NCI-H1417 treated with DMSO at 0.1 percent for 48 hours (cell line): ENCODE results near the gene LHX1.

Experiments
- DNase-seq: peaks from one replicate; lab custom pipeline; 2025; lab: John Stamatoyannopoulos, UW

Gene LHX1

DNA sequence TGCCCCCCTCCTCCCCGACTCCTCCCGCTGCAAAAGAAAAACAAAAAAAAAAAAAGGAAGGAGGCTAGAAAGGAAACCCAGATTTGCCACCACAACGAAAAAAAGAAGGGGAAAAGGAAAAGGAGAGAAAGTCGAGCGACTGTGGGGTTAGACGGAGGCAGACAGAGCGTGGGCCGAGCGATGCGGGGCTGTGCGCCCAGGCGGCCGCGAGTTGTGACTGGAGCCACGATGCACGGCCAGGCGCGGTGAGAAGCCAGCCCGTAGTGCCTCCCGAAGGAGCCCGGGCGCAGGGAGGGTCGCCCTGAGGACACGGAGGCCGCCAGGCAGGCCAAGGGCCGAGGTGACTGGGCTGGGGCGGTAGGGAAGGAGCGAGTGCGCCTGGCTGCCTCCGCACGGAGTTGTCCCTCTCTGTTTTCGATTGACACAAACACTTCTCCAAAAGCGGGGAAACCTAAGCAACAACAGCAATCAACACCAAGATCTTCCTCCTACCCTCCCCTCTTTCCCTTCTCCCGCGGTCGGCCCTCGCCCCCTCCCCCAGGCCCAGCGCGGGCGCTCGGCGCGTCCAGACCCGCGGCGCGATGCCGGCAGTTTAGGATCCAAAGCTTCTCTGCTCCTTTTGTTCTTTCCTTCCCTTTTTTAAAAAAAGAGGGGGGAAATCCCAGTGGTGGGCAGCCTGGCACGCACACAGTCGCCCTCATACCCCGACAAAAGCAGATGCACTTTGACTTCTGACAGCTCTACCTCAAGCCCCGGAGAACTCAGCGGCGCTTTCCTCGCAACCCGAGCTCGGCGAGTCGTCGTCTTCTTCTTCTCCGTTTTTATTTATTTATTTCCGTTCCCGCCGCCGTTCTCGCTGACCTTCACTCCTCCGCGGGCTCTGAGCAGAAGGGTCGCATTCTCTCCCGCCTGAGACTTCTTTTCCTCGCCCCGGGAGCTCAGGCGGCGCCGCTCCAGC, at the start of gene LHX1:
TSS of gene LHX1 (plus strand) at position 475 of the 958 bp plus-strand sequence. CDS start 723 bp downstream, outside the sequence.
- DNase-seq = no peak

DNA sequence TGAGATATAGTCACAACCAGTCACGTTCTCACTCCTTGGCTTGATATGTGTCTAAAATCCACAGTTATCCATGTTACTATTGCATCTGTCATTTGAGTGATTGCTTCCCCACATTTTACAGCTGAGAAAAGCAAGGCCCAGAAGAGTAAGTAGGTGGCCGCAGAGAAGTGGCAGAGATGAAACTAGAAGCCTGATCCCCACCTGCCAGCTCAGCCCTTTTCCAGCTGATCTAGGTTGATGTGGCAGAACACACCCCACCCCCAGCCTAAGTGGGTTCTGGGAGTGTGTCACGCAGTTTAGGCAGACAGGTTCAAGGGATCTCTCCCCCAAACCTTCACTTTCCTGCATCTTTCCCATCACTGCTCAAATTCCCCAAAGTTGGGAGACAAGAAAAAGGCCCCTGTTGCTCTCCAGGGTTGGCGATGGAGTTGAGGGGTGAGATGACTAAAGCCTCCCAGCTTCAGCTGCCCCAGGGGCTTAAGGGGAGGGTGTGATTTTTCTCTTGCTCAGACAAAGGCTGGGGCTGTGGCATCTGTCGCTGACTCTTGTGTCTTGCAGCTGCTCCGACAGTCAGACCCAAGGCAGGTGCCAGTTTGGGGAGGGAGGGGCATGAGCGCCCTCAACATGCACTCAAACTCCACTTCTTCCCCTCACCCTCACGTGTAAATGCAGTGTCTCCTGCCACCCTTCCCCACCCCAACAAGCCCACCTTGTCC, 48.9 kb upstream of the LHX1 start:
- DNase-seq = no peak

DNA sequence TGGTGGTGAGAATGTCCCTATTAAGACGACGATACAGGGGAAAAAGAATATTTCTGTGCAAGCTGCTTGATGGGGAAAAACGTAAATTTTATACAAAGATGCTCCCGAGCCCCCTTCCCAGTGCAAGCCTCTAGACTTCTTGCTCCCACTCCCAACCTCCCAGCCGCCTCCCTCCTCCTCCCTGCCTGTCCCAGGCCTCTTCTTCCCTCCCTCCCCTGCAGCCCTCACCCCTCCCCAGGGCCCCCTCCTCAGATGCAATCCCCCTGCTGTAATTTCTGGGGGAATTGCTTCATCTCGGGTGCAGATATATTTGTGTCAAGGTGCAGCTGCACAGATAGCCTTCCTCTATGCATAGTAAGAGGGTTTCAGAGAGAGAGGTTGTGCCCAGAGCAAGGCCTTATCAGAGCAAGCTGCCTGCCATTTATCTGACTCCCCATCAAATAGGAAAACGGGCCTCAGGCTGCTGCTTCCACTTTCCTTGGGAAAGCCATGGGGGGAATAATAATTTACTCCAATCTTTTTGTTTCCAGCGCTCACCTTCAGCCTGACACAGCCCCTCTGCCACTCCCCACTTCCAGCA, 47.4 kb upstream of the LHX1 start:
- no peak for DNase-seq

DNA sequence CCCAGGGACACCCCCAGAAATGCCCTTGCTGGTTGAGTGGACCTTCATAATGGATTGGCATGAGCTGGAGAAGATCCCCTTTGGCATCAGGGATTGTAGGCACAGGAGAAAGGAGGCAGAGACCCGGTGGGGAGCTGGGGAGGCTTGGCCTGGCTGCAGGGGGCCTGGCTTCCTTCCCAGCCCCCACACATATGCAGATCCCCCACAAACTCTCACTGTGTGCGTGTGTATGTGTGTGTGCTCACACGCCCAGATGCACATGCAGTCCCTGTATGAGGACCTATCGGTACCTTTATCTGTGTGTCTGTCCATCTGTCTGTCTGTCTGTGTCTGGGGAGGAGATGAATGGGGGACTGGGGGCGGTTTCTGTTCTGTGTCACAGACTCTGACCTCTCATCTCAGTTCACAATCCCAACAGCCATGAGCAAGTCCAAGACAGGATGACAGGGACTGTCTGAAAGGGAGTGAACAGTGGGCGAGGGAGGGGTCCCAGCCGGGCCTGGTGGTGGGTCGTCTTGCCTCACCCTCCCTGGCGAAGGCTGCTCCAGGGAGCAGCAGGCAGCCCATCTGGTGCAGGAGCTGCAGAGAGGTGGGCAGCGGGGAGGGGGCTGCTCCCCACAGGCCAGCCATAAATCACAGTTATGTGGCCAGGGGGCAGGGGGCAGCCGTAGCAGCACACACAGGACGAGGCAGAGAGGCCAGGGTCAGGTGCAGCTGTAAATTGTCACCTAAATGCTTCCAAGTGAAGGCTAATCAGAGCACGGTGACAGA, 46.7 kb upstream of the LHX1 start:
- no peak for DNase-seq

DNA sequence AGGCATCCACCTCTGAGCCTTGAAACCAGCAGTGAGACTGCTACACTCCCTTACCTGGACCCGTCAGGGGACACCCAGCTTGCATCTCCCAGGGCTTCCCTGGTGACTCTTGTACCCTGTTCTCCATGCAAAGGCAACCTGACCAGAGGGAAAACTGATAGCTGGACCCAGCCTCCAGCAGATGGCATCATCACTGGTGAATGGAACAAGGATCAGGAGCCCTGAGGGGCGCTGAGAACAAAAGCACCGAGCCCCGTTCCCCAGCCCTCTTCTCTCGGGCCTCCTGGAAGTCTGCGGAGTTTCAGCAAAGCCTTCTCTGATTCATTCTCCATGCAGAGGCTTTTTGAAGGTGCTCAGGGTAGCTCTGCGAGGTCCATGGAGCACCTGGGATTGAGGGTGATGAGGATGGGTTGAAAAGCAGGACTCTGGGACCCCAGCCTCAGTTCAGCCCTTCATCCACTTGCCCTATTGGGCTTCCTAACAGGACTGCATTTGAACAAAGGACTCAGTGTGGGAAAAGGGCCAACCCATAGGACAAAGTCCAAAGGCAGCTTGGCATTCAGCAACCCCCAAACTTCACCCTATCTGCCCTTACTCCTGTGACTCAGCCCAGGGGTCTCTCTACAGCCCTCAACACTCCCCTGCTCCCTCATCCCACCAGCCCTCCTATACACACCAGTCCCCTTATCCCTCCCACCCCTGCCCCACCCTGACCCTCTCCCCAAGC, 45.0 kb upstream of the LHX1 start:
- no peak for DNase-seq

DNA sequence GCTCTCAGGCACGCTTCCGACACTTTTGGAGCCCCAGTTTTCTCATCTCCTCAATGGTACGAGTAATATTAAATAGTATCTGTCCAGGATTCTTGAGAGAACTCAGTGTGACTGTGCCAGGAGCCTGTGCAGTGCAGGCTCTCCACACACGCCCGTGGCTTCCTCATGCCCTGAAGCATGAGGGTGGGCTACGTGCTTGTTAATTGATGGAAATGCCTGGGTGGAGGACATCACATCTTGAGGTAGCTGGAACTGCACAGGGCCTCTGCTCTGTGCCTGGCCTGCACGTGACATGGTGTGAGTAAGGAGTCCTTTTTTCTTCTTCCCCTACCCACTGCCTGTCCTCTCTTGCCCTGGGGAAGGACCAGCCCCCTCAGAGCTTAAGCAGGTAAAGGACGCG, 43.1 kb upstream of the LHX1 start:
- DNase-seq = no peak

DNA sequence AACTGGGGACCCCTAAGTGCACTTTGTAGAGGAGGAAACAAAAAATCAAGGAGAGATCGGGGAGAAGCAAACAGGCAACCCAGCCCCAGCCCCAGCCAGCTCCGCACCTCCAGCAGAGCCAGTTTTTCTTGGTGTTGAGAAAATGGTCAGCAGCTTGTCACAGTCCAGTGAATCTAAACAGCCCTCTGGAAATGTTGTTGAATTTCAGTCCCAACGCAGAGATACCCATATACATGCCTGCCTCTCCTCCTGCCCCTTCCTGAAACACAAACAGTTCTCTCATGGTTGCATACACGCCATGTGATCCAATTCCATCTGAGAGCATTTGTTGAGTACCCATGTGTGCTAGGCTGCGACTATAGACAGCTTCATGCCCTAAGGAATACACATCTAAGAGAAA, 42.4 kb upstream of the LHX1 start:
- DNase-seq = no peak

DNA sequence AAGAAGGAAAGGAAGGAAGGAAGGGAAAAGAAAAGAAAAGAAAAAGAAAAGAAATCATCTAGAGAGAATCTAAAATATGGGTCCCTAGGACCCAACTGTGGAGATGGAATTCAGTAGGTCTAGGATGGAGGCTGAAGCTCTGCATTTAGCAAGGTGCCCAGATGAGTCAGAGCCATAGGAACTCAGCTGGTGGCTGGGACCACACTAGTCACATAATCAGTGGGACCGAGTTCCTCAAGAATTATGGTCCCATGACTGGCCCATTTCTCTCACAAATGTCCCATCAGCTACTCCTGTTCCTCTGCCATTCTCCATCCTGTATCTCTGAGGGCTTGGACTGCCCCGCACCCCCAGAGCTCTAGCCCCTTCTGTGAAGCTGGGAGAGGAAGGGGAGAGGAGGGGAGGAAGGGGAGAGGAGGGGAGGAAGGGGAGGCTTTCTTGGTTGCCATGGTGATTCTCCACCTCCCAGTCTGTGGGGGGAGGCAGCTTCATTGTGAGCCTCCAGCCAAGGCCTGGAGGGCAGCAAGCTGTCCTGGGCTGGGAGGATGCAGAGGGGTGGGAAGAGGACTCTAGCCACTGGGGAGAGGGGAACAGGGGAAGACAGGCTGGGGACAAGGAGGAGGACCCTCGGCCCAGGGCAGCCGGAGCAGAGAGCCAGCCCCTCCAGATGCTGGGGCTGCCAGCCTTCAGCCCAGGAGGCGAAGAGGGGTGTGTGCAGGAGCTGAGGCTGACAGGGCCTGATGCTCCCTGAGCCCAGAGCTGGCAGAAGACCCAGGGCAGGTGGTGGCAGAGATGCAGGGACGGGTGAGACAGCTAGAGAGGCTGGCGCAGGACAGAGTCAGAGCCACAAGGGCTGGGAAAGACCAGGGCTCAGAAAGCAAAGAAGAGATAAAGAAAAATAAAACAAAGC, 37.8 kb upstream of the LHX1 start:
- no peak for DNase-seq

DNA sequence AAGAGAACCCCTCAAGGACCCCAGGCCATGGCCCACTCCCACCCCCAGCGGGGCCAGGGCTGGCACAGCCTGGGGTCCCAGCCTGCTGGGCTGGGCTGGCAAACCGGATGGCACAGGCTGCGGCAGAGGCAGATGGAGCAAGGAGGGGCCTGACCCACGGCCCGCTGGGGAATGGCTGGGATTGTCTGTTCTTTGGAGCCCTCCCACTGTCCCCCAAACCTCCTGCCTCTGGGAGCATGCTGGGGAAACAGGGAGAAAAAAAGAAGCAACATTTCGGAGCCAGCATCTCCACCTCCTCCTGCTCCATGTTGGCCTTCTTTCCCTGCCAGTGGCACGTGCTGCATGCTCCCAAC, 37.1 kb upstream of the LHX1 start:
- DNase-seq = no peak

DNA sequence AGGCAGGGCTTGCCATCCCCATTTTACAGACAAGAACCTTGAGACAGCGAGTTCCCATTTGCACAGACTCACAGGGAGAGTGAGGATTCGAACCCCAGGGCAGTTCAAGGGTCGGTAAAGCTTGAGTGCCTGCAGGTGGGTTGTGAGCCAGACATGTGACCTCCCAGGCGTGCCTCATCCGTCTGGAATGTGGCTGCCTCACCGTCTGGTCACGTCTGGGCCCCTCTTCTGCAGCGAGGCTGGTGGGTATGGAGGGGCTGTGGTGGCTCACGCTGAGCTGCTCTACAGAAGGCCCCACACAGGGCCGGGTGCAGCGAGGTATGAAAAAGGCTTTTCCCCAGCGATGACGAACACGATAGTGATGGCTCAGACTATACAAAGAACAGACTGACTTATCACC, 35.8 kb upstream of the LHX1 start:
- no peak for DNase-seq

DNA sequence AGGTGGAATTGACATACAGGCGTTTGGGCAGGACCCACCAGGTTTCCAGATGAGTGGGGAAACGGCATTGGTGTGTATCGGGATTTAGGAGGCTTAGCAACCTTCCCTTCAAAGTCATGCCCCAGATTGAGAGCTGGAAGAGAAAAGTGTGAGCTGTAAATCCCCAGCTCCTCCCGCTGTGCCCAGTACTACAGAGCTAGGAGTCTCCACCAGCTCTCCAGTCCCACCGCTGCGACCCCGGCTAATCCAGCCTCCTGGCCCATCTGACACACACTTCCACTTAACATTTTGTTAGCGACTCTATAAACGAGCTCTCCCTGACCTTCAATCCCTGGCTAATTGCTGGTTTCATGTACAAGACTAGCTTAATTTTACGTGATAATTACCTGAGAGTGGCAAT, 29.9 kb upstream of the LHX1 start:
- no peak for DNase-seq

DNA sequence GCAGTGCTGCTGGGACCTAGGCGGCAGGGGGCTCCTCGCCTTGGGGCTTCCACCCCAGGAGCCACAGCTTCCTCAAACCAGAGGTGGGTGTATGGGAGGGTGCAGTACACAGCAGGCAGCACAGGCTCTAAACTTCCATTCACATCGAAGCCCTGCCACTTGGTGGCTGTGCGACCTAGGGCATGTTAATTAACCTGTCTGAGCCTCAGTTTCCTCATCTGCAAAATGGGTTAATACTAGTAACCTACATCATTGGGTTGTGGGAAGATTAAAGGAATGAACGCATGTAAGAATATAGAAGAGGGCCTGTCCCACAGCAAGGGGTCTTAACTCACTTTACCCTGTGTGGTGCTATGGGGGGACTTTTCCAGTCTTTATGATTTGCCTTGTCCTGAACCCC, 26.8 kb upstream of the LHX1 start:
- DNase-seq = no peak

DNA sequence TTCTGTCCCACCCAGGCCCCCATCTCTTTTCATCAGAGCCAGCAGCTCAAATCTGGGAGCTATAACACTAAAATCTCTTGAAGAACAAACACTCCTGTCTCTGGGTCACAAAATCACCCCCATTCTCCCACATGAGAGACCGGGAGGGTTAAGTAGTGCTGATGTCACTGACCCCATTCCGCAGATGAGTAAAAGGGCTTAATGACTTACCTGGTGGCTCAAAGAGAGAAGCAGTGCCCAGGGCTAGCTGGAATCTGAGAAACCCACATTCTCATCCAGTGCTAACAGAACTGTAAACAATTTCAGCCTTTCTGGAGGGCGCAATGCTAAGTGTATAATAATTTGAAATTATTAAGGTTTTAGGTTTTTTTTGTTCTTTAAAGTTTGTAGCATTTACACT, 26.3 kb upstream of the LHX1 start:
- no peak for DNase-seq

DNA sequence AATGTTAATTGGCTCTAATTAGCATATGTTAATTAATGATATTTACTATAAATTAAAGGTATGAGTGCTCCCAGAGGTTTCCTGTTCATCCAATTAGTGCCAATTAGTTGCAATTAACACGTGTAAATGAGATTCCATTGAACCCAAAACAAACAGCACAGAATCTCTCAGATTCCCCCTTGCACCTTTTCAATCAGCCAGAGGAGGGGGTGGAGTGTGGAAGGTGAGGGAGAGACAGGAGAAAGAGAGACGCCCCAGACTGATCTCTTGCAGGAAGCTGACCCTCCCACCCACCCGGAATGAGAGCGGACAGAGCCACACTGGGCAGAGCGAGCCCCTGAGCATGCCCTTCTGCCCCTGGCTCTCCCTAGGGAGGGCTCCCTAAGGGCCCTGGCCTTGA, 24.1 kb upstream of the LHX1 start:
- DNase-seq = no peak

DNA sequence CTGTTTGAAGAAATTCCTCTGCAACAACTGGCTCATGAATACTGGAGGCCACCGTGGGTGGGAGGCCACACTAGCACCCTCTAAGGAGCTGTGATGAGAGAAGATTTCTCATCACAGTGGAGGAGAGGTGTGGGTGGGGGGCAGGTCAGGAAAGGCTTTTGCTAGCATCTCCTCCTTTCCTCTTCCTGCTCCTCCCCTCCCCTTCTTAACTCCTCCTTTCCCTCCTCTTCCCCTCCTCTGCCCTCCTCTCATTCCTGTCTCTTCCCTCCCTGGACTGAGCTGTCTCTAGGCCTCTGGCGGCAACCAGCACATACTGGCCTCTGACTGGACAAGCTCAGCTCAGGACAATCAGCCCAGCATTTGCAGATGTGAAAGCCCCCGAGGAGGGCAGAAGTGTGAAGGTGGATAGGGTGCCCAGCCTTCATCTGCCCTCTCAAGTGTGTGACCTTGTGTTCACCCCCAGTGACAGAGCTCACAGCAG, 19.0 kb upstream of the LHX1 start:
- no peak for DNase-seq

DNA sequence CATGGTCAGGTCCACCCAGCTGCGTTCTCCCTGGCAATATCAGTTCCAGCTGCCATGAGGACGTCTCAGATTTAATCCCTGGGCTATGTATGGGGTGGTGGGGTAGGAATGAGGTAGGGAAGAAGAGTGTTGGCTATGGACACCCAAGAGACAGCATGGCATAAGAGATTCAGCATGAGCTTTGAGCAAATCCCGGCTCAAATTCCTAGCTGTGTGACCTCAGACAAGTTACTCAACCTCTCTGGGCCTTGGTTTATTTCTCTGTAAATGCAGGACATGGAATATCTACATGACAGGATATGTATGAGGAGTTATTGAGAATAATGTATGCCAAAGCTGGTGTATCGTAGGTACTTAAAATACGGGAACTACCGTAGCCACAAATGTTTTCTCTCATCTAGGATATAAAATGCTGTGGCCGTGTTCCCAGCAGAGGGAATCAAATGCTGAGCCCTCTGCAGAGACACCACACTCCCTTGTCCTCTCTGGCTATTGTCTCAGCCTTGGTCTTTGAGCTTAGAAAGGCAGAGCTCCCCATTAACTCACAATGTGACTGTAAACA, 17.8 kb upstream of the LHX1 start:
- no peak for DNase-seq

DNA sequence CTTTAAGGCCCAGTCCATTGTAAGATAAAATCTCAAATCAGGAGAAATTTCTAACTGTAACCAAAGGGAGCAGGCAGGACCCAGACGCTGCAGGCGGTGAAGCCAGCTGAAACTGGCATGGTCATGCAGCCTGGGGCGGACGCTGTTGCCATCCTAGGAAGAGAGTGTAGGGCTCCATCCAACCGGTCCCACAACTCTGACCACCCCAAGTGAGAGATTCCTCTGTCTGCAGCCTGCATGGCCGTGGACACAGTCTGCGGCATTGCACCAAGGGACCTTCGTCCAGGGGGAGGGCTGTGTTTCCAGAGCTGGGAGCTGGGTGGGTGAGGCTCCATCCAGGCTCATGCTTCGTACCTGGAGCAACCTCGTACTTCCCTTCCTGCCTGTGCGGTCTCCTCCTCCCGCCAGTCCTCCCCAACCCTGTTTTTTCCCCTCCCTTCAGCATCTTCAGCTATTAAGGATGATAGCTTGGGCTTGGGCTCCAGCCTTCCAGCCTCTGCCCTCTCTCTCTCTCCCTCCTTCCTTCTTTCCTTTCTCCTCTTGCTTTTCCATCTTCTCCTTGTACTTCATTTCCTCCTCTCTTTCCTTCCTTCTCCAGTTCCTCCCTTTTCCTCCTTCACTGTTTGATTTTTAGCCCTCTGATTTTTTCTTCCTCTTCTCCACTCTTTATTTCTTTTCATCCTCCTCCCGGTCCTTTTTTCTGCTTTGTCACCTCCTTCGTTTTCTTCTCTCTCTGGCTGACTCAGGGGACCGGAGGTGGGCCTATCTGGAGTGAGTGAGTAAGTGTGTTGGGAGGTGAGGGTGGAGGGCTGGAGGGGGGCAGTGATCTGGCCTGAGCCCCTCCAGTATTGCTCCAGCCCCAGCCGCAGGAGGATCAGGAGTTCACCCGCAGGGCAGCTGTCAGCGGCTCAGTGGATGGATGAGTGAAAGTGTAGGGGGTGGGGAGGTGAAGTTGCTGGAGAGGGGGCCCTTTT, 17.0 kb upstream of the LHX1 start:
- DNase-seq = no peak

DNA sequence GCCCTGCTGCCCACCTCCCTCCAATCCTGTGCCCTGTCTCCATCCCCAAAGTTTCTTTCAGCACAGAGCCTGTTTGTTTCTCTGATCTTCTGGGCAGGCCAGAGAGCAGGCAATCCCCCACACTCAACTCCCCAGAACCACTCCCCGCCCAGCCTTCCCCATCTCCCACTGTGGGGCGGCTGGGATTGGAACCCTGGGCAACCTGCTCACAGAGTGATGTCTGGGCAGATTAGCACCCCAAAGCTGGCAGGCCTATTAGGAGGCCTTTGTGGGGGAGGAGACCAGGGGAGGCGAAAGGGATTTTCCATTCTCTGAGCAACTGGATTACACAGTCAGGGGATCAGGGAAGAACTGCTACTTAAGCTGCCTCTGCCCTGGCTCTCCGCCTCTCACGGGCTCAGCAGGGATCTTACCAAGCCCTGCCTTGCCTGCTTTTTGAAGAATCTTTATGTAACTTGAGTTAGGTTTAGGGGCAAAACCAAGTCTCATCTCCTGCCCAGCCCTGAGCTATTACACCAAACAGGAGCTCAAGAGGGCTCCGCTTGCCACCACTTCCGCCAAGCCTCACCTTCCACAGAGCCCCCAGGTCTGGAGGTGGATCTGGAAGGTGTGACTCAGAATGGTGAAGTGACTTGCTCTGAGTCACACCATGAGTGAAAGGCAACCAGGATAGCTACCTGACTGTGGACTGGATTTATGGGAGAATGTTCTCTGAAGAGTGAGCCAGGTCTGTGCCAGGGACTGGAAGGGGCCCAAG, 16.0 kb upstream of the LHX1 start:
- DNase-seq = no peak
